NCI-H2081 treated with DMSO at 0.1 percent for 48 hours (cell line): ENCODE measurements around the gene SUPT16H.
A peak's percentile ranks its signal among the peaks of the same experiment; 100 is the strongest.
"Not testable (repeated sequence)": the region's sequence is repeated elsewhere in the genome, so short reads cannot be mapped to it uniquely, and the experiment has no call there.

Experiments
- DNase-seq: peaks from one replicate; lab custom pipeline; 2025; lab: John Stamatoyannopoulos, UW

SUPT16H gene

GRCh38 chr14:21383848-21384493, at the start of gene SUPT16H:
TSS of gene SUPT16H (minus strand) at chr14:21384019. CDS start at chr14:21383927, 92 bp downstream.
- peak; percentile 90 for DNase-seq

- DNase-seq, result no peak
These were observed 47.3 kb upstream of the SUPT16H start for GRCh38 chr14:21431126-21431525.

DNA sequence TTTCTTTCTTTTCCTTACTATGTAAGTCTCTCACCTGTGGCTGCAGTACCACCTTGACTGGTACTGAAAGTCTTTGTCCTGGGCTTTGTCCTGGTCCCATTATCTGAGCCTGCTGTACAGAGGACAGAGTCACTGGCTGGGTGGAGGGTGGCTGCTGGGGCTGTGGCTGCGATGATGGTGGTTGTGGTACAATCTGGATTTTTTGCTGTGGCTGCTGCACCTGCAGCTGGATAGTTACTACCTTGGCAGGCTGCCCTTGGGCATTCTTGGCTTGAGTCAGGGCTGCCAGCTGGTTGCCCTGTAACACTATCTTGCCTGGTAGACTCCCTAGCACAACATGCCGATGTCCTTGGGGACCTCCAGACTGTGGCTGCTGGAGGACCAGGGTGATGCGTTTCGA, 45.1 kb upstream of the SUPT16H start:
- DNase-seq, result peak; percentile 3

- no peak for DNase-seq
These were observed 42.9 kb upstream of the SUPT16H start for GRCh38 chr14:21426692-21427091.

DNA sequence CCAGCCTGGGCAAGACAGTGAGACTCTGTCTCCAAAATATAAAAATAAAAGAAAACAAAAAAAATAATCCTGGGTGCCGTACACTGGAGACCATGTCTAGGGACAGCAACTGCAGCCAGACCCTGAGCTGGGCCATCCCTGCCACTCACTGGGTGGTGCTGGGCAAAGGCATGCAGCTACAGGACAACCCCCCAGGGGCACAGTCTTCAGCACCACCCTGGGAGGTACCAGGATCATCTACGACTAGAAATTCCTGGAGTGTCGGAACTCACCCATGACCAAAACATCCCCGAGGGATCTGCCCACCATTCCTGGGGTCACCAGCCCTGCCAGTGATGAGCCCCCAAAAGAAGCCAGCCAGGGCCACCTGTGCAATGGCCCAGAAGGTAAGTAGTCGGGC, 35.7 kb upstream of the SUPT16H start:
- no peak for DNase-seq

DNA sequence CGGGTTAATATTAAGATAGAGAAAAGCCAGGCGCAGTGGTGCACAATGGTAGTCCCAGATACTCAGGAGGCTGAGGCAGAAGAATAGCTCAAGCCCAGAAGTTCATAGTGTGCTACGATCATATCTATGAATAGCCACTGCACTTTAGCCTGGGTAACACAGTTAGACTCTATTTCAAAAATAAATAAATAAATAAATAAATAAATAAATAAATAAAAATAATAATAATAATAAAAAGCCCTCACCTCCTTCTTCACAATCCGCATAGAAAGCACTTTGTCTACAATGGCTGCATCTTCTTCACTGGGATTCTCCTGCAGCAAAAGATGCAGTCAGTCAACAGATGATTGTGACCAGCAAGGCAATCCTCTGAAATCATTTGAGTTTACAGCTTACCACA, 31.5 kb upstream of the SUPT16H start:
- DNase-seq, result no peak

GRCh38 chr14:21414137-21414631, 30.4 kb upstream of the SUPT16H start:
- DNase-seq, result no peak

GRCh38 chr14:21408147-21408546, 24.3 kb upstream of the SUPT16H start:
- DNase-seq, result no peak

- no peak for DNase-seq
These were observed 22.4 kb upstream of the SUPT16H start for GRCh38 chr14:21406213-21406612.

- no peak for DNase-seq
These were observed 21.3 kb upstream of the SUPT16H start for GRCh38 chr14:21405097-21405496.

DNA sequence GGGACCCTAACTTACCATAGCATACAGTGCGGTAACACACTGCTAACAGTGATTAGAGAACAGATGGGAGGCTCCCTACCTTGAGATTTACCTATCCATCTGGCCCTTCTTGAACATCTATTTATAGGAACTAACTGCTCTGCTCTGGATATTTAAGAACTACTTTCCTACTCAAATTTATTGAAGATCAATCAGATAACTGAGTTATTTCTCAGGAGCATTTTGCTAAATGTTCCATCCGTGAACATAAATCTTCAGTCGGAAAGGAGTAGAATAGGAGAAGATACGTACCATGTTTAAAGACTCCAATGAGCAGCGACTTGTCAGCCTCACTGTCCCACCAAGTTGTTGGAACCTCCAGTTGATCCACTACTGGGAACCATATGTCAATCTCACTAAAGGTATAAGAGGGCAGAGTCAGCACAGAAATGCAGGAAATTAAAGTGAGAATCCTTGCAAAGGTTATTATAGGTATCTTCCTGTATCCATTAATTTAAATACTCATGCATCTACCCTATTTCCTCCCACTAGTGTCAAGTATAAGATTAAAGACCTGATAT, 15.6 kb upstream of the SUPT16H start:
- no peak for DNase-seq

DNA sequence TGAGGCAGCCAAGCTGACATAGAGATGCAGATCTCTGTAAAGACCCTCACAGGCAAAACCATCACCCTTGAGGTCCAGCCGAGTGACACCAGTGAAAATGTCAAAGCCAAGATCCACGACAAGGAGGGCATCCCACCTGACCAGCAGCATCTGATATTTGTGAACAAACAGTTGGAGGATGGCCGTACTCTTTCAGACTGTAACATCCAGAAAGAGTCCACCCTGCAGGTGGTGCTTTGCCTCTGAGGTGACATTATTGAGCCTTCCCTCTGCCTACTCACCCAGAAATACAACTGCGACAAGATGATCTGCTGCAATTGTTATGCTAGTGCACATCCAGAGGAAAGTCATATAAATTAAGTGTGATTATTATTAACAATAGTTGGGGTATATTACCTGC, 15.1 kb upstream of the SUPT16H start:
- no peak for DNase-seq

GRCh38 chr14:21395450-21395849, 11.6 kb upstream of the SUPT16H start:
- no peak for DNase-seq

GRCh38 chr14:21385188-21385904, 1.5 kb upstream of the SUPT16H start:
- DNase-seq, result no peak

DNA sequence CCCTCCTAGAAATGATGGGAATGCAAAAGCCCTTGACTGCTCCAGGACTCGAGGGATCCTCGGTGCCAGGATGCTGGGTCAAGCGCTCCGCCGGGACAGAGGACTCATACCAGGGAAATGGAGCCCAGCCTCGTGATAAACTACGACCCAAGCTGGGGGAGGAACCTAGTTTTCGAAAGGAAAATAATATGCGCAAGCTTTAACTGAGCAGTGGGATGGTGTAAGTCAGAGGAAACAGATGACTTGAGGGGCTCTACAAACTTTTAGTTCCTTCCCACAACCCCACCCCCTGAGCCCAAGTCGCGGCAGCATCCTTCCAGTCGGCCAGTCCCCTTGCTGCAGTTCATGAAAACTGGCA, 654 bp upstream of the SUPT16H start:
- no peak for DNase-seq

DNA sequence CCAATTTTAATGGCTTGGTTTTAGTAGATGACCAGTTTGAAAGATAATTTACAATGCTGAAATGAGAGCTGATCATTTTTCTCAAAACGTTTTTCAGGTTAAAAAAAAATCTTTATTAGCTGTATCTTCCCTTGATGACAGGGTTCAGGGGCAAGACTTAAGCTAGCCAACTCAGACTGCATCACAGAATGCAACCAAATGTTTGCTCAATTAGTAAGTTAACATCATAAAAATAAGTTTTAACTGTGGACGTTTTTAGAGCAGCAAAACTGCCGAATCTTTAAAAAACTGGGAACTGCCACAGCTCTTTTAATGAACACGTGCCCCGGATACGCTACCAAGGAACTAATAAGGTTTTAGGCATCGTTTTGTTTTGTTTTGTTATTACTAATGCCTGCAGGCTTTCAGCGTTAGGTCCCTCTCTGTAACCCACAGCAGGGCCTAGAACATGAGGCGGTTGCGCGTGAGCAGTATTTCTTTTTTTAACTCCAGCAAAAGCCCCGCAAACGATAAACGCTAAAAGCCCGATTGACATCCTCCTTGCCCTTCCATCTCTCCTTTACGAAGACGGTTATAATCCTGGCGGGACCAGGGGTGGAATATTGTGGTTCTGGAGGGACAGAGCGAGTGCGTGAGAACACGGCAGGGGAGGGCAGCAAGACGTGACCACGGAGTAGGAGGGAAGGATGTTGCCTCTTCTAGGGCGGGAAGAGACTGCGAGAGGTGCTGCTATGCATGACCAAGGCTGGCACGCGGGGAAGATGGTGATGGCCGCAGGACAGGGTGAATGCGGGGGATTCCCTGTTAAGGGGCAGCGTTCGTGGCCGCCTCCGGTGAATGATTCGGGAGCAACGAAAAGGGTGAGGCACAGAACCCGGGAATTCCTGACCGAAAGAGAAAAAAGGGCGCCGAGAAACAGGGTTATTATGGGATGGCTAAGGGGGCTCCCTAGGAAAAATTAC, 652 bp downstream of the SUPT16H start:
- DNase-seq, result no peak

DNA sequence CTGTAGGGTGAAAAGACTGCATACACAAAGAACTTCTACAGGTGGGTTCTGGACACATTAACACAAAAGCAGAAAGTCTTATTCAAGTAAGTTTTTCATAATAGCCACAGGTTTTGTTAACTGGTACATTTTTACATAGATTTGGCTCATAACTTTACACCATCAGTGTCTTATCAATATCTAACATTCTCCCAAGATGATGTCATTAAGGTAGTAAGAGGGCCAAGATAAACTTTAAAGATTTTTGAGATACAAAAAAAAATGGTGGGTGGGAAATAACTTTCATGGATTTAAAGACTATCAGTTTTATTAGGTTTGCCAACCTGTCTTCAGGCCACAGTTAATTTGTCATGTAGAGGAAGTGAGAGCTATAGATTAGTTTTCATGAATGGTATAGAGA, 1.7 kb downstream of the SUPT16H start:
- DNase-seq, result no peak

- no peak for DNase-seq
These were observed 4.5 kb downstream of the SUPT16H start for GRCh38 chr14:21379338-21379737.

- no peak for DNase-seq
These were observed 9.8 kb downstream of the SUPT16H start for GRCh38 chr14:21373980-21374379.

- DNase-seq, result not testable (repeated sequence)
These were observed 11.0 kb downstream of the SUPT16H start for GRCh38 chr14:21372814-21373213.

DNA sequence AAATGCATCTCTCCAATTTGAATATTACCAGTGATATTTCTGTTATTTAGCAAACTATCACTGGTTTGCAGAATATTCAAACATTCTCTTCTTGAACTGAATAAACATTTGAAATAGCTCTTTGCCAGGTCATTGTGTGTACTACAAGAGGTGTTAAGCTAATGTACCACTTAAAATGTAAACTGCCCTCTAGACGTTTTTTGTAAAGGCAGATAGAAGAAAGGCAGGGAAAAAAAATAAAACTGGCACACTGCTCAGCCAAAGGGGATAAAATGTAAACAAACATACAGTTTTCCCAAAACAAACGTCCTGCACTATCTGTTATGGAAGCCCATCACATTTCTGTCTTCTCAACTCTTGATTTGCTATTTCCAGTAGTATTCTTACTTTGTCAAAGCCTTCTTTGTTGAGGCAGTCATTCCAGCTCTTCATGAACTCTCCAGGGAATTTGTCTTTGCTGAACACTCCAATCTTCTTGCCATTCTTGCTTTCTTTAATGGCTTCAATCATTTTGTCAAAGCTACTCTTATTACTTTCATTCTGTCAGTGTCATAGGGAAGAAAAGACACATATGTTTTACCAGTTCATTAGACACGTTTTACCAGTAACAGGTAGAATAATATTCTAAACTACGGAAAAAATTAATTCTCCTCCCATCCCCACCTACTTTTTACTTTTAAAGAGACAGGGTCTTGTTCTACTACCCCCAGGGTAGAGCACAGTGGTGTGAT, 13.7 kb downstream of the SUPT16H start:
- DNase-seq, result no peak
